Testis (tissue), 2 donors: ENCODE data around the gene GNB1L.

Experiments used
- CTCF ChIP-seq, 3 experiments: fragments of 450-650 bp in 2 of 3; fragments of 200-600 bp in 1 of 3; sonication (generic) in 1 of 3; IDR thresholded peaks; one replicate each; pipeline ENCODE4 v1.5.1; 2016 to 2019; ENCODE audit warnings: antibody characterized with exemption in 3 of 3, mild to moderate bottlenecking in 2 of 3, moderate library complexity in 1 of 3
- POLR2A ChIP-seq: fragments of 450-650 bp; IDR thresholded peaks from one replicate; pipeline ENCODE4 v1.6.1; 2017; ENCODE audit warnings: antibody characterized with exemption, mild to moderate bottlenecking, moderate library complexity

GRCh38 chr22:19826619-19826950, 28.1 kb downstream of the GNB1L start:
- TF ChIP-seq CTCF (IDR thresholded peaks at IDR 0.05) = no peak
- no peak for TF ChIP-seq POLR2A
